ENCODE measurements around the gene DEUP1. TPM values are rescaled to one million over a fixed set of nuclear protein-coding genes. Genes with fewer than 3 reads are reported as not detected.

The DEUP1 gene
- polyA plus RNA-seq, 3 donors = not detected

DNA sequence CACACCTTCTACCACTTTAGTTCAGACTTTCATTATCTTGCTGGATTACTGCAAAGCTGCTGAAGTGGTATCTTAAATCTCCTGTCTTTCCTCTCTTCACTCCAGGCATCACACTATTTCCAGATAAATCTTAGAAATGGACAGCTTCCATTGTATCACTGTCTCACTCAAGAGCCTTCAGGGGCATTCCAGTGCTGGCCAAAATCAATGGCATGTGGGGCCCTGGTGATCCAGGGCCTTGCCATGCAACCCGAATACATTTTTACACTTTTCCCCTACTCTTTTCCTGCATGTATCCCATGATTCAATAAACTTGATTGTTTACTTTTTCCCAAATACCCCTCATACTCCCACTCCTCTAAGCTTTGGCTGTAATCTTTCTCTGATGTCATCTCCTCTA is 39.4 kb upstream of the DEUP1 start:
- H3K79me2 ChIP-seq (ENCODE audit: insufficient read depth, low read length) = no peaks in the 10 kb centered on the region
- no peaks in the 10 kb centered on the region for H3K4me1 Mint-ChIP-seq
- 100% methylated on average over 1 of the region's 1 CpG for WGBS (ENCODE audit: insufficient coverage)

DNA sequence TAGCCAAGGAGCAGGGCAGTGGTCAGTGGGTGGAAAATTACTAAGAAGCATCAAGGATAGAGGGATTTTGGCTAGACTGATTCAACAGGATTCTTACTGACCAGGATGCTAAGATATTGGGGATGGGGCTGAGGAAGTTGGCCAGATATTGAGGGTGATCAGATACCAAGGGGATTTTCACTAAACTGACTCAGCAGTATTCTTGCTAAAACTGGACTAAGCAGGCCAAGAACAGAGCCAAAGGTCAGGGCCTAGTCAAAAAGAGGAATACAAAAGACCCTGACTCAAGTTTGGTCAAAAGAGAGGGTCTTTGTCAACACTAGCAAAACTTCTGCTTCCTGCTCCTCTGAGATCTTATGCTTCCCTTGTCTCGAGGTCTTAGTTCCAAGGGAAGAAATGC is 38.6 kb upstream of the DEUP1 start:
- Mint-ChIP-seq H3K36me3 (no peaks in the 10 kb centered on the region), H3K27me3 (ENCODE audit: low read depth in 3 of 3) (peaks cover 0 to 1% (median 0%) of the 10 kb centered on the region in 3 donors), H3K4me1 (no peaks in the 10 kb centered on the region), H3K9me3 (peaks cover 0 to 2% (median 0%) of the 10 kb centered on the region in 7 donors), H3K4me3 (no peak overlapping the region), H3K27ac (no peak overlapping the region)
- no peaks in the 10 kb centered on the region for H3K79me2 ChIP-seq (ENCODE audit: insufficient read depth, low read length)
- no peaks in the 10 kb centered on the region for H3K36me3 ChIP-seq (replicated peaks in 1 of 2; ENCODE audit: control insufficient read depth in 1 of 2, insufficient read depth in 2 of 2, low read length in 2 of 2)
- no peaks in the 10 kb centered on the region for H3K4me1 ChIP-seq (ENCODE audit: control insufficient read depth in 1 of 2, insufficient read depth in 2 of 2, low read length in 2 of 2)
- H3K27ac ChIP-seq (ENCODE audit: low read depth in 1 of 2, low read length in 2 of 2) = no peak overlapping the region
- H3K27me3 ChIP-seq (ENCODE audit: control insufficient read depth in 2 of 2, insufficient read depth in 2 of 2, low read length in 2 of 2) = no peaks in the 10 kb centered on the region
- no peak overlapping the region for H3K9ac ChIP-seq (ENCODE audit: insufficient read depth, low read length, poor library complexity, severe bottlenecking)
- no peaks in the 10 kb centered on the region for H3K9me3 ChIP-seq (replicated peaks in 1 of 2; ENCODE audit: control insufficient read depth in 1 of 2, insufficient read depth in 1 of 2, low read length in 2 of 2)
- 60% methylated on average over 1 of the region's 1 CpG for WGBS (ENCODE audit: insufficient coverage)
- no peak overlapping the region for H3K4me3 ChIP-seq (replicated peaks in 1 of 3; ENCODE audit: low read depth in 2 of 3, low read length in 3 of 3)
- H2AFZ ChIP-seq (ENCODE audit: insufficient read depth, low read depth, low read length, poor library complexity, severe bottlenecking) = no peak overlapping the region
- H3K4me2 ChIP-seq (replicated peaks; ENCODE audit: extremely low read depth, low read length, poor library complexity, severe bottlenecking) = no peak overlapping the region
- TF ChIP-seq, protein P1, sequence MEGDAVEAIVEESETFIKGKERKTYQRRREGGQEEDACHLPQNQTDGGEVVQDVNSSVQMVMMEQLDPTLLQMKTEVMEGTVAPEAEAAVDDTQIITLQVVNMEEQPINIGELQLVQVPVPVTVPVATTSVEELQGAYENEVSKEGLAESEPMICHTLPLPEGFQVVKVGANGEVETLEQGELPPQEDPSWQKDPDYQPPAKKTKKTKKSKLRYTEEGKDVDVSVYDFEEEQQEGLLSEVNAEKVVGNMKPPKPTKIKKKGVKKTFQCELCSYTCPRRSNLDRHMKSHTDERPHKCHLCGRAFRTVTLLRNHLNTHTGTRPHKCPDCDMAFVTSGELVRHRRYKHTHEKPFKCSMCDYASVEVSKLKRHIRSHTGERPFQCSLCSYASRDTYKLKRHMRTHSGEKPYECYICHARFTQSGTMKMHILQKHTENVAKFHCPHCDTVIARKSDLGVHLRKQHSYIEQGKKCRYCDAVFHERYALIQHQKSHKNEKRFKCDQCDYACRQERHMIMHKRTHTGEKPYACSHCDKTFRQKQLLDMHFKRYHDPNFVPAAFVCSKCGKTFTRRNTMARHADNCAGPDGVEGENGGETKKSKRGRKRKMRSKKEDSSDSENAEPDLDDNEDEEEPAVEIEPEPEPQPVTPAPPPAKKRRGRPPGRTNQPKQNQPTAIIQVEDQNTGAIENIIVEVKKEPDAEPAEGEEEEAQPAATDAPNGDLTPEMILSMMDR (IDR thresholded peaks at IDR 0.05) = no peak
- intact Hi-C loops (cut with micrococcal nuclease) = no loop called here
- DNase-seq = no peak
- H4K20me1 ChIP-seq (ENCODE audit: insufficient read depth, low read length) = no peaks in the 10 kb centered on the region

More for the DNA sequence above, 39.4 kb upstream of the DEUP1 start:
- Histone ChIP-seq H3K27me3 (ENCODE audit: control insufficient read depth in 2 of 2, insufficient read depth in 2 of 2, low read length in 2 of 2) (no peaks in the 10 kb centered on the region), H3K27ac (ENCODE audit: low read depth in 1 of 2, low read length in 2 of 2) (no peak overlapping the region), H3K9ac (ENCODE audit: insufficient read depth, low read length, poor library complexity, severe bottlenecking) (no peak overlapping the region), H3K36me3 (replicated peaks in 1 of 2; ENCODE audit: control insufficient read depth in 1 of 2, insufficient read depth in 2 of 2, low read length in 2 of 2) (no peaks in the 10 kb centered on the region), H4K20me1 (ENCODE audit: insufficient read depth, low read length) (no peaks in the 10 kb centered on the region), H3K9me3 (replicated peaks in 1 of 2; ENCODE audit: control insufficient read depth in 1 of 2, insufficient read depth in 1 of 2, low read length in 2 of 2) (no peaks in the 10 kb centered on the region), H3K4me1 (ENCODE audit: control insufficient read depth in 1 of 2, insufficient read depth in 2 of 2, low read length in 2 of 2) (no peaks in the 10 kb centered on the region), H3K4me3 (replicated peaks in 1 of 3; ENCODE audit: low read depth in 2 of 3, low read length in 3 of 3) (no peak overlapping the region), H3K4me2 (replicated peaks; ENCODE audit: extremely low read depth, low read length, poor library complexity, severe bottlenecking) (no peak overlapping the region), H2AFZ (ENCODE audit: insufficient read depth, low read depth, low read length, poor library complexity, severe bottlenecking) (no peak overlapping the region)
- DNase-seq = no peak
- H3K27me3 Mint-ChIP-seq (ENCODE audit: low read depth in 3 of 3) = peaks cover 0 to 1% (median 0%) of the 10 kb centered on the region in 3 donors
- intact Hi-C loops (cut with micrococcal nuclease) = no loop called here
- peaks cover 0 to 6% (median 0%) of the 10 kb centered on the region in 7 donors for H3K9me3 Mint-ChIP-seq
- H3K27ac Mint-ChIP-seq = no peak overlapping the region
- no peaks in the 10 kb centered on the region for H3K36me3 Mint-ChIP-seq
- no peak overlapping the region for H3K4me3 Mint-ChIP-seq
- TF ChIP-seq, protein P1 (IDR thresholded peaks at IDR 0.05) = no peak
